PC-9 (cell line): ENCODE results near the gene E2F4. TPM values are rescaled to one million over a fixed set of nuclear protein-coding genes. Genes with fewer than 3 reads are reported as not detected.
A peak's percentile ranks its signal among the peaks of the same experiment; 100 is the strongest.

Source experiments
- BruUV-seq: library from RNA; stranded (reverse); fragments of 400-500 nt; replicated peaks from 2 replicates; lab custom pipeline; 2021; lab: Mats Ljungman, UMichigan
- CTCF ChIA-PET: fragments of 300-600 bp; sonication (Branson Sonifier 250); formaldehyde crosslinking; loops from one replicate; lab custom pipeline; 2022; ENCODE audit warnings: antibody characterized with exemption; lab: Charles Lee
- POLR2A ChIA-PET: fragments of 300-600 bp; sonication (Branson Sonifier 250); formaldehyde crosslinking; loops from one replicate; lab custom pipeline; 2022; ENCODE audit warnings: antibody characterized with exemption; ENCODE audit not compliant: unreplicated experiment; lab: Charles Lee
- DNase-seq, 2 experiments: peaks; one replicate each; pipeline versions ENCODE4 v3.0.0 to v3.0.0-alpha.2; 2015 to 2022; ENCODE audit warnings: mixed read lengths in 1 of 2
- H2AFZ ChIP-seq: fragments of 200-600 bp; sonication (generic); 2 replicates; pipeline ENCODE4 v1.8.1; 2017; ENCODE audit warnings: antibody characterized with exemption
- H3F3A ChIP-seq: fragments of 200-600 bp; sonication (generic); 2 replicates; pipeline ENCODE4 v1.8.1; 2017; ENCODE audit warnings: antibody characterized with exemption, mild to moderate bottlenecking, low read depth; ENCODE audit not compliant: insufficient read depth
- H3K27ac ChIP-seq: fragments of 200-600 bp; sonication (generic); 2 replicates; pipeline ENCODE4 v1.6.1; 2016; ENCODE audit warnings: mixed run types
- H3K27me3 ChIP-seq: fragments of 200-600 bp; sonication (generic); 2 replicates; pipeline ENCODE4 v1.6.1; 2016; ENCODE audit warnings: low read depth, mixed run types; ENCODE audit not compliant: insufficient read depth
- H3K36me3 ChIP-seq: fragments of 200-600 bp; sonication (generic); 2 replicates; pipeline ENCODE4 v1.6.1; 2016; ENCODE audit warnings: low read depth, mixed run types
- H3K4me1 ChIP-seq: fragments of 200-600 bp; sonication (generic); replicated peaks from 2 replicates; pipeline ENCODE4 v1.6.1; 2016; ENCODE audit warnings: mixed run types; ENCODE audit not compliant: insufficient read depth
- H3K4me2 ChIP-seq: fragments of 200-600 bp; sonication (generic); 2 replicates; pipeline ENCODE4 v1.6.1; 2017; ENCODE audit warnings: mixed run types
- H3K4me3 ChIP-seq: fragments of 200-600 bp; sonication (generic); 2 replicates; pipeline ENCODE4 v1.6.1; 2016; ENCODE audit warnings: mixed run types
- H3K79me2 ChIP-seq: fragments of 200-600 bp; sonication (generic); 2 replicates; pipeline ENCODE4 v1.6.1; 2017; ENCODE audit warnings: low read depth, mixed run types
- H3K9me2 ChIP-seq: fragments of 200-600 bp; sonication (generic); 2 replicates; pipeline ENCODE4 v1.8.1; 2017; ENCODE audit warnings: mild to moderate bottlenecking; ENCODE audit not compliant: insufficient read depth
- H3K9me3 ChIP-seq: fragments of 200-600 bp; sonication (generic); 2 replicates; pipeline ENCODE4 v1.8.1; 2016; ENCODE audit warnings: low read depth; ENCODE audit not compliant: insufficient read depth
- H4K20me1 ChIP-seq: fragments of 200-600 bp; sonication (generic); 2 replicates; pipeline ENCODE4 v1.8.1; 2017; ENCODE audit not compliant: insufficient read depth
- CTCF ChIP-seq: fragments of 200-600 bp; sonication (generic); conservative IDR thresholded peaks from 2 replicates; pipeline ENCODE4 v1.6.1; 2017; ENCODE audit warnings: mixed run types, antibody characterized with exemption, mild to moderate bottlenecking, moderate library complexity
- EZH2 ChIP-seq: fragments of 200-600 bp; sonication (generic); IDR thresholded peaks from 2 replicates; pipeline ENCODE4 v1.8.0; 2017; ENCODE audit warnings: antibody characterized with exemption, low read depth
- intact Hi-C: fragments of 100-400 bp; cut with micrococcal nuclease; formaldehyde crosslinking; loops from one replicate; pipeline ENCODE4 v1.10.0; 2022; ENCODE audit not compliant: unreplicated experiment
- total RNA-seq: library from RNA; stranded (reverse); gene quantifications from 2 replicates; pipeline ENCODE4 v1.2.3, GENCODE V29; 2021

The E2F4 gene
- total RNA-seq, 1 experiment from 2014 or later, result 78.4 TPM

- H3K36me3 ChIP-seq, result 0 out of 2 replicates have a peak, but pooled peaks cover 5% of the 10 kb centered on the region
- no peak for DNase-seq
- H3K27ac ChIP-seq, result peak overlapping the region; percentile 20; the same call in 1 of the 2 replicates
- no peaks in the 10 kb centered on the region for H3K9me2 ChIP-seq
- H3K4me2 ChIP-seq, result peak overlapping the region; percentile 90
- CTCF ChIA-PET, result interaction anchor here (0.8 to 1.1 kb wide), 2 partner anchors 13 to 294 kb away, joined by 3 read pairs; no protein-coding TSS in a partner anchor
- peak overlapping the region; percentile 91 for H3K4me3 ChIP-seq
- H3K4me1 ChIP-seq, result peaks cover 15% of the 10 kb centered on the region
- POLR2A ChIA-PET, result interaction anchor here (0.6 to 1.6 kb wide), 4 partner anchors 19 to 311 kb away, joined by 4 to 16 read pairs (median 11); partner anchors contain the start of gene FHOD1
- intact Hi-C loops, result loop anchor here (1.0 to 2.0 kb wide), 2 partner anchors 14 to 19 kb away; partner anchors contain the start of gene FHOD1
- no peaks in the 10 kb centered on the region for H4K20me1 ChIP-seq
- peak overlapping the region; percentile 82 for H2AFZ ChIP-seq
- no TSS peak for BruUV-seq
- peaks cover 13% of the 10 kb centered on the region; the same call in 1 of the 2 replicates for H3F3A ChIP-seq
- H3K27me3 ChIP-seq, result no peaks in the 10 kb centered on the region
- no peaks in the 10 kb centered on the region for H3K9me3 ChIP-seq
- H3K79me2 ChIP-seq, result peaks cover 16% of the 10 kb centered on the region
- TF ChIP-seq EZH2, result no peak
- no peak for TF ChIP-seq CTCF
Measured at GRCh38 chr16:67227567-67227921, 35.6 kb downstream of the E2F4 start.

GRCh38 chr16:67228034-67228785 is 36.3 kb downstream of the E2F4 start:
- POLR2A ChIA-PET, result interaction anchor here (0.6 to 0.8 kb wide), 2 partner anchors 30 to 310 kb away, joined by 4 to 11 read pairs; no protein-coding TSS in a partner anchor
- peak overlapping the region; percentile 90 for H3K4me2 ChIP-seq
- H3K27ac ChIP-seq, result no peak overlapping the region
- peaks cover 18% of the 10 kb centered on the region for H3F3A ChIP-seq
- no peaks in the 10 kb centered on the region for H3K9me2 ChIP-seq
- intact Hi-C loops, result no loop called here
- no peak overlapping the region for H2AFZ ChIP-seq
- H3K9me3 ChIP-seq, result no peaks in the 10 kb centered on the region
- no peaks in the 10 kb centered on the region for H4K20me1 ChIP-seq
- CTCF ChIA-PET, result interaction anchor here (1.1 kb wide), 1 partner anchor 14 kb away, joined by 3 read pairs; no protein-coding TSS in a partner anchor
- peaks cover 15% of the 10 kb centered on the region for H3K4me1 ChIP-seq
- peaks cover 5% of the 10 kb centered on the region; the same call in 1 of the 2 replicates for H3K36me3 ChIP-seq
- peak overlapping the region; percentile 91 for H3K4me3 ChIP-seq
- no peak for DNase-seq
- no TSS peak for BruUV-seq
- no peaks in the 10 kb centered on the region for H3K27me3 ChIP-seq
- peaks cover 16% of the 10 kb centered on the region for H3K79me2 ChIP-seq
- TF ChIP-seq CTCF (no peak), EZH2 (no peak)

- BruUV-seq, result no TSS peak
- H3K27me3 ChIP-seq, result no peaks in the 10 kb centered on the region
- no peak for TF ChIP-seq EZH2
- no peak for TF ChIP-seq CTCF
- H3K4me2 ChIP-seq, result no peak overlapping the region; the same call in 1 of the 2 replicates
- no peak for DNase-seq
- no peaks in the 10 kb centered on the region for H3K9me2 ChIP-seq
- H3K36me3 ChIP-seq, result peaks cover 5% of the 10 kb centered on the region; the same call in 1 of the 2 replicates
- intact Hi-C loops, result no loop called here
- POLR2A ChIA-PET, result interaction anchor here (0.6 kb wide), 1 partner anchor 21 kb away, joined by 3 read pairs; no protein-coding TSS in a partner anchor
- no peaks in the 10 kb centered on the region for H4K20me1 ChIP-seq
- peaks cover 13% of the 10 kb centered on the region for H3K4me1 ChIP-seq
- peaks cover 22% of the 10 kb centered on the region for H3F3A ChIP-seq
- H3K4me3 ChIP-seq, result no peak overlapping the region
- CTCF ChIA-PET, result no interaction called here
- no peaks in the 10 kb centered on the region for H3K9me3 ChIP-seq
- no peak overlapping the region for H2AFZ ChIP-seq
- H3K79me2 ChIP-seq, result peaks cover 16% of the 10 kb centered on the region
- no peak overlapping the region for H3K27ac ChIP-seq
Measured at GRCh38 chr16:67228905-67229304, 37.0 kb downstream of the E2F4 start.
